Activated CD8-positive, alpha-beta T cell treated with anti-CD3 and anti-CD28 coated beads, Interleukin-2, amount 10 ng/mL, durations not matched to agents 7 days and 5 days (primary cell): ENCODE results near the gene MGAT2. TPM values are rescaled to one million over a fixed set of nuclear protein-coding genes. Genes with fewer than 3 reads are reported as not detected.
A peak's percentile ranks its signal among the peaks of the same experiment; 100 is the strongest.

Source experiments
- ATAC-seq: fragments of 150-1000 bp; cut with Tn5 transposase; one replicate; pipeline ENCODE4 v1.10.0; 2021; ENCODE audit warnings: moderate library complexity
- CTCF ChIA-PET: fragments of 350-600 bp; sonication (Branson Sonifier 250); formaldehyde crosslinking; loops from one replicate; lab custom pipeline; 2021; ENCODE audit warnings: antibody characterized with exemption; lab: Charles Lee
- POLR2A ChIA-PET: fragments of 350-600 bp; sonication (Branson Sonifier 250); formaldehyde crosslinking; loops from one replicate; lab custom pipeline; 2021; ENCODE audit warnings: antibody characterized with exemption; lab: Charles Lee
- DNase-seq: peaks from one replicate; pipeline ENCODE4 v3.0.0-alpha.2; 2020
- H3K27ac Mint-ChIP-seq: one replicate; pipeline ENCODE4 v1.8.0; 2021; ENCODE audit warnings: mild to moderate bottlenecking, mixed read lengths
- H3K27me3 Mint-ChIP-seq: one replicate; pipeline ENCODE4 v1.8.0; 2021; ENCODE audit warnings: low read depth, mixed read lengths
- H3K36me3 Mint-ChIP-seq: one replicate; pipeline ENCODE4 v1.8.0; 2021; ENCODE audit warnings: low read depth, mixed read lengths
- H3K4me1 Mint-ChIP-seq: one replicate; pipeline ENCODE4 v1.8.0; 2021; ENCODE audit warnings: low read depth, mixed read lengths
- H3K4me3 Mint-ChIP-seq: one replicate; pipeline ENCODE4 v1.8.0; 2021; ENCODE audit warnings: mild to moderate bottlenecking, mixed read lengths
- H3K9me3 Mint-ChIP-seq: one replicate; pipeline ENCODE4 v1.8.0; 2022; ENCODE audit warnings: mixed read lengths; ENCODE audit not compliant: insufficient read depth
- total RNA-seq, 2 experiments: library from RNA; stranded (reverse); gene quantifications; one replicate each; pipeline ENCODE4 v1.2.3, GENCODE V29; 2021

MGAT2 gene
- total RNA-seq, 2 experiments from 2014 or later, result 55.1 to 57.4 TPM

GRCh38 chr14:49585803-49586672 lies 34.6 kb upstream of the MGAT2 start, which contains the start of gene RPS29:
TSS of gene RPS29 (minus strand) at chr14:49586380. CDS start at chr14:49586346, 34 bp downstream.
- H3K27me3 Mint-ChIP-seq, result no peaks in the 10 kb centered on the region
- peak; percentile 93 for ATAC-seq
- H3K9me3 Mint-ChIP-seq, result no peaks in the 10 kb centered on the region
- H3K4me1 Mint-ChIP-seq, result peaks cover 38% of the 10 kb centered on the region
- peaks cover 54% of the 10 kb centered on the region for H3K36me3 Mint-ChIP-seq
- CTCF ChIA-PET, result interaction anchor here (0.6 to 4.0 kb wide), 13 partner anchors 9 to 1235 kb away, joined by 3 to 45 read pairs (median 5); partner anchors contain the start of genes DNAAF2, LRR1, MGAT2 and NEMF
- peak within 1 kb of the TSS; percentile 81 for H3K4me3 Mint-ChIP-seq
- POLR2A ChIA-PET, result interaction anchor here (0.5 to 5.0 kb wide), 20 partner anchors 9 to 413 kb away, joined by 3 to 112 read pairs (median 4); partner anchors contain the start of genes DNAAF2, KLHDC2, LRR1 and MGAT2
- peak within 1 kb of the TSS; percentile 99 for H3K27ac Mint-ChIP-seq
- DNase-seq, result peak; percentile 99

- no peaks in the 10 kb centered on the region for H3K9me3 Mint-ChIP-seq
- H3K4me3 Mint-ChIP-seq, result peak overlapping the region; percentile 81
- ChIA-PET CTCF (interaction anchor here (0.7 to 4.0 kb wide), 15 partner anchors 8 to 265 kb away, joined by 3 to 45 read pairs (median 4); partner anchors contain the start of genes DNAAF2, LRR1, MGAT2 and NEMF), POLR2A (interaction anchor here (0.5 to 5.0 kb wide), 21 partner anchors 10 to 716 kb away, joined by 3 to 112 read pairs (median 4); partner anchors contain the start of genes DNAAF2, KLHDC2, LRR1 and MGAT2)
- H3K36me3 Mint-ChIP-seq, result peaks cover 45% of the 10 kb centered on the region
- peak overlapping the region; percentile 99 for H3K27ac Mint-ChIP-seq
- H3K27me3 Mint-ChIP-seq, result no peaks in the 10 kb centered on the region
- peak; percentile 70 for DNase-seq
- ATAC-seq, result no peak
- H3K4me1 Mint-ChIP-seq, result peaks cover 35% of the 10 kb centered on the region
These were observed 33.7 kb upstream of the MGAT2 start for GRCh38 chr14:49586673-49587460.

- POLR2A ChIA-PET, result no interaction called here
- no peak overlapping the region for H3K27ac Mint-ChIP-seq
These were observed 31.2 kb upstream of the MGAT2 start for GRCh38 chr14:49589387-49589786.

GRCh38 chr14:49593016-49593415 lies 27.6 kb upstream of the MGAT2 start:
- H3K36me3 Mint-ChIP-seq, result no peaks in the 10 kb centered on the region
- DNase-seq (no peak), ATAC-seq (no peak)
- no peaks in the 10 kb centered on the region for H3K9me3 Mint-ChIP-seq
- CTCF ChIA-PET, result no interaction called here
- H3K27me3 Mint-ChIP-seq, result no peaks in the 10 kb centered on the region
- POLR2A ChIA-PET, result no interaction called here
- H3K4me3 Mint-ChIP-seq, result no peak overlapping the region
- peaks cover 18% of the 10 kb centered on the region for H3K4me1 Mint-ChIP-seq
- no peak overlapping the region for H3K27ac Mint-ChIP-seq

More at GRCh38 chr14:49589387-49589786, 31.2 kb upstream of the MGAT2 start:
- no peaks in the 10 kb centered on the region for H3K27me3 Mint-ChIP-seq
- peaks cover 20% of the 10 kb centered on the region for H3K36me3 Mint-ChIP-seq
- H3K4me3 Mint-ChIP-seq, result no peak overlapping the region
- ATAC-seq (no peak), DNase-seq (no peak)
- CTCF ChIA-PET, result interaction anchor here (0.8 kb wide), 1 partner anchor 43 kb away, joined by 4 read pairs; no protein-coding TSS in a partner anchor
- H3K4me1 Mint-ChIP-seq, result peaks cover 14% of the 10 kb centered on the region
- H3K9me3 Mint-ChIP-seq, result no peaks in the 10 kb centered on the region

- no peak for ATAC-seq
- Mint-ChIP-seq H3K4me1 (peaks cover 18% of the 10 kb centered on the region), H3K4me3 (no peak overlapping the region), H3K36me3 (peaks cover 7% of the 10 kb centered on the region), H3K9me3 (no peaks in the 10 kb centered on the region), H3K27ac (no peak overlapping the region), H3K27me3 (no peaks in the 10 kb centered on the region)
- CTCF ChIA-PET, result interaction anchor here (0.7 to 2.6 kb wide), 4 partner anchors 8 to 38 kb away, joined by 3 to 24 read pairs (median 3); partner anchors contain the start of gene RPS29
- POLR2A ChIA-PET, result interaction anchor here (0.6 to 5.6 kb wide), 4 partner anchors 8 to 26 kb away, joined by 3 to 112 read pairs (median 8); partner anchors contain the start of genes MGAT2, RPL36AL and RPS29
- DNase-seq, result no peak
These were observed 26.1 kb upstream of the MGAT2 start for GRCh38 chr14:49594347-49595091.

GRCh38 chr14:49598189-49598484 lies 22.5 kb upstream of the MGAT2 start:
- peak; percentile 16 for ATAC-seq
- no peak for DNase-seq
- H3K4me3 Mint-ChIP-seq, result peak overlapping the region; percentile 99
- no peaks in the 10 kb centered on the region for H3K9me3 Mint-ChIP-seq
- H3K4me1 Mint-ChIP-seq, result peaks cover 37% of the 10 kb centered on the region
- no peaks in the 10 kb centered on the region for H3K27me3 Mint-ChIP-seq
- ChIA-PET POLR2A (interaction anchor here (0.7 to 5.6 kb wide), 8 partner anchors 9 to 373 kb away, joined by 3 to 112 read pairs (median 6); partner anchors contain the start of genes DNAAF2, MGAT2, RPL36AL and RPS29), CTCF (interaction anchor here (1.3 to 2.9 kb wide), 4 partner anchors 11 to 100 kb away, joined by 3 to 45 read pairs (median 6); partner anchors contain the start of genes KLHDC1 and RPS29)
- H3K27ac Mint-ChIP-seq, result peak overlapping the region; percentile 99
- H3K36me3 Mint-ChIP-seq, result peaks cover 29% of the 10 kb centered on the region

- ChIA-PET CTCF (interaction anchor here (1.1 to 2.9 kb wide), 7 partner anchors 12 to 137 kb away, joined by 3 to 45 read pairs (median 5); partner anchors contain the start of genes KLHDC1, MGAT2, POLE2 and RPL36AL), POLR2A (interaction anchor here (0.5 to 5.6 kb wide), 16 partner anchors 9 to 373 kb away, joined by 3 to 112 read pairs (median 4); partner anchors contain the start of genes DNAAF2, KLHDC2, MGAT2 and RPL36AL)
- peaks cover 31% of the 10 kb centered on the region for H3K36me3 Mint-ChIP-seq
- H3K4me1 Mint-ChIP-seq, result peaks cover 37% of the 10 kb centered on the region
- no peaks in the 10 kb centered on the region for H3K27me3 Mint-ChIP-seq
- H3K9me3 Mint-ChIP-seq, result no peaks in the 10 kb centered on the region
- peak within 1 kb of the TSS; percentile 99 for H3K27ac Mint-ChIP-seq
- peak; percentile 86 for ATAC-seq
- H3K4me3 Mint-ChIP-seq, result peak within 1 kb of the TSS; percentile 99
- DNase-seq, result peak; percentile 90
These were observed 21.9 kb upstream of the MGAT2 start, which contains the start of gene LRR1 for GRCh38 chr14:49598485-49599300. TSS of gene LRR1 (plus strand) at chr14:49598940. CDS start at chr14:49599021, 81 bp downstream.

- no peak for ATAC-seq
- Mint-ChIP-seq H3K27me3 (no peaks in the 10 kb centered on the region), H3K27ac (no peak overlapping the region), H3K4me3 (no peak overlapping the region), H3K9me3 (no peaks in the 10 kb centered on the region), H3K36me3 (peaks cover 46% of the 10 kb centered on the region), H3K4me1 (peaks cover 20% of the 10 kb centered on the region)
- POLR2A ChIA-PET, result interaction anchor here (0.6 to 1.2 kb wide), 4 partner anchors 9 to 161 kb away, joined by 3 to 5 read pairs (median 3); partner anchors contain the start of genes KLHDC2, LRR1, MGAT2 and RPL36AL
- CTCF ChIA-PET, result interaction anchor here (1.0 kb wide), 1 partner anchor 13 kb away, joined by 3 read pairs; no protein-coding TSS in a partner anchor
- DNase-seq, result no peak
These were observed 13.0 kb upstream of the MGAT2 start for GRCh38 chr14:49607583-49607982.

- peaks cover 51% of the 10 kb centered on the region for H3K36me3 Mint-ChIP-seq
- ChIA-PET CTCF (interaction anchor here (0.9 to 2.6 kb wide), 2 partner anchors 8 to 9 kb away, joined by 3 to 10 read pairs; partner anchors contain the start of genes MGAT2 and RPL36AL), POLR2A (interaction anchor here (1.4 kb wide), 1 partner anchor 9 kb away, joined by 3 read pairs; no protein-coding TSS in a partner anchor)
These were observed 8.3 kb upstream of the MGAT2 start for GRCh38 chr14:49612251-49612650.

More at GRCh38 chr14:49612251-49612650, 8.3 kb upstream of the MGAT2 start:
- DNase-seq (no peak), ATAC-seq (no peak)
- Mint-ChIP-seq H3K27ac (no peak overlapping the region), H3K9me3 (no peaks in the 10 kb centered on the region), H3K4me1 (peaks cover 28% of the 10 kb centered on the region), H3K27me3 (no peaks in the 10 kb centered on the region), H3K4me3 (no peak overlapping the region)
